ENCODE measurements around the gene ZNF701. TPM values are rescaled to one million over a fixed set of nuclear protein-coding genes. Genes with fewer than 3 reads are reported as not detected.
"Not testable (repeated sequence)": the region's sequence is repeated elsewhere in the genome, so short reads cannot be mapped to it uniquely, and the experiment has no call there.

Gene ZNF701
- total RNA-seq, 1 donor, result 14.5 TPM

DNA sequence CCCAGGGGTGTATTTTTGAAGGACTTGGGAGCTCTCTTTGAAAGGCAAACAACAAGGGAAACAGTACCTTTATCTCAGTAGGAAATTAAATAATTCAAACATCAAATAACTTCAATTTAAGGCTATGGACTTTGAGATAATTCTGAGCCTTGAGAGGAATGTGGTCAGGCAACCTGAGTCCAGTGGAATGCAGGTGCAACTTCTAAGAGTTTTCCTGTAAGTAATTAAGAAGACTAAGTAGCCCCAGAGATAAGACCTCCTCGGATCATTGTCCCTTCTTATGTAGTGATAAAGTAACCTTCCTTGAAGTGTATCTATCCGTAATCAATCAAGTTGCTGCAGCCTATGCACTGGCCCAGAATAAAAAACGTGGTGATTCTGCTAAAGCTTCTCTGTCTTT lies 29.2 kb downstream of the ZNF701 start:
- no peak overlapping the region for H3K4me3 ChIP-seq (ENCODE audit: insufficient read depth, low read length)
- no peaks in the 10 kb centered on the region for H4K20me1 ChIP-seq (ENCODE audit: insufficient read depth, low read length)
- TF ChIP-seq, protein P1, sequence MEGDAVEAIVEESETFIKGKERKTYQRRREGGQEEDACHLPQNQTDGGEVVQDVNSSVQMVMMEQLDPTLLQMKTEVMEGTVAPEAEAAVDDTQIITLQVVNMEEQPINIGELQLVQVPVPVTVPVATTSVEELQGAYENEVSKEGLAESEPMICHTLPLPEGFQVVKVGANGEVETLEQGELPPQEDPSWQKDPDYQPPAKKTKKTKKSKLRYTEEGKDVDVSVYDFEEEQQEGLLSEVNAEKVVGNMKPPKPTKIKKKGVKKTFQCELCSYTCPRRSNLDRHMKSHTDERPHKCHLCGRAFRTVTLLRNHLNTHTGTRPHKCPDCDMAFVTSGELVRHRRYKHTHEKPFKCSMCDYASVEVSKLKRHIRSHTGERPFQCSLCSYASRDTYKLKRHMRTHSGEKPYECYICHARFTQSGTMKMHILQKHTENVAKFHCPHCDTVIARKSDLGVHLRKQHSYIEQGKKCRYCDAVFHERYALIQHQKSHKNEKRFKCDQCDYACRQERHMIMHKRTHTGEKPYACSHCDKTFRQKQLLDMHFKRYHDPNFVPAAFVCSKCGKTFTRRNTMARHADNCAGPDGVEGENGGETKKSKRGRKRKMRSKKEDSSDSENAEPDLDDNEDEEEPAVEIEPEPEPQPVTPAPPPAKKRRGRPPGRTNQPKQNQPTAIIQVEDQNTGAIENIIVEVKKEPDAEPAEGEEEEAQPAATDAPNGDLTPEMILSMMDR (IDR thresholded peaks at IDR 0.05; ENCODE audit: extremely low read depth, low read depth, low read length), result no peak
- H3K27me3 ChIP-seq (ENCODE audit: insufficient read depth, low read length), result no peaks in the 10 kb centered on the region
- H3K4me2 ChIP-seq (ENCODE audit: insufficient read depth, low read length), result no peak overlapping the region
- H2AFZ ChIP-seq (ENCODE audit: low read length), result no peak overlapping the region
- H3K79me2 ChIP-seq (ENCODE audit: insufficient read depth, low read length), result no peaks in the 10 kb centered on the region
- H3K4me1 ChIP-seq (ENCODE audit: insufficient read depth, low read length), result peaks cover 22% of the 10 kb centered on the region
- DNase-seq (ENCODE audit: insufficient read length, low spot score, missing footprints), result no peak
- H3K9me3 ChIP-seq (ENCODE audit: low read depth, low read length), result peaks cover 2% of the 10 kb centered on the region
- H3K36me3 ChIP-seq (ENCODE audit: insufficient read depth, low read length), result peaks cover 14% of the 10 kb centered on the region
- no peak overlapping the region for H3K27ac ChIP-seq (ENCODE audit: low read depth, low read length)

DNA sequence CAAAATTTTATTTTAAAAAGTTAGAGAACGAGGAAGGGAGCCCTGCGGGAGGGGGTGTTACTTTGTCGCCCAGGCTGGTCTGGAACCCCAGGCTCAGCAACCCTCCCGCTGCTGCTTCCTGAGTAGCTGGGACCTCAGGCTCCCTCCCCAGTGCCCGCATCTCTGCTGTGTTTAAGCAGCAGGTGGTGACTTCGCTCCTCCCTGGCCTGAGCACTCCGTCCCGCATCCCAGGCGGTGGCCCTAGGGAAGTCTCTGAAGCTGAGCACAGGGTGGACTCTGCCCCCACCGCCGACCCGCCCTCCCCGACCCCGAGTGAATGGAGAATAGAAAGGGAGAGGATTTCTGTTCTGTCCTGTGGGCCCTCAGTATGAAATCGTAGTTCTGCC lies 30.5 kb downstream of the ZNF701 start:
- Histone ChIP-seq H3K4me1 (ENCODE audit: insufficient read depth, low read length) (peaks cover 22% of the 10 kb centered on the region), H2AFZ (ENCODE audit: low read length) (peak overlapping the region; percentile 77), H3K4me3 (ENCODE audit: insufficient read depth, low read length) (peak overlapping the region; percentile 85), H3K27me3 (ENCODE audit: insufficient read depth, low read length) (no peaks in the 10 kb centered on the region), H3K27ac (ENCODE audit: low read depth, low read length) (peak overlapping the region; percentile 23), H3K9me3 (ENCODE audit: low read depth, low read length) (peaks cover 2% of the 10 kb centered on the region), H3K79me2 (ENCODE audit: insufficient read depth, low read length) (no peaks in the 10 kb centered on the region), H3K4me2 (ENCODE audit: insufficient read depth, low read length) (peak overlapping the region; percentile 96), H3K36me3 (ENCODE audit: insufficient read depth, low read length) (peaks cover 9% of the 10 kb centered on the region), H4K20me1 (ENCODE audit: insufficient read depth, low read length) (no peaks in the 10 kb centered on the region)
- DNase-seq (ENCODE audit: insufficient read length, low spot score, missing footprints), result no peak
- TF ChIP-seq, protein P1 (IDR thresholded peaks at IDR 0.05; ENCODE audit: extremely low read depth, low read depth, low read length), result no peak

DNA sequence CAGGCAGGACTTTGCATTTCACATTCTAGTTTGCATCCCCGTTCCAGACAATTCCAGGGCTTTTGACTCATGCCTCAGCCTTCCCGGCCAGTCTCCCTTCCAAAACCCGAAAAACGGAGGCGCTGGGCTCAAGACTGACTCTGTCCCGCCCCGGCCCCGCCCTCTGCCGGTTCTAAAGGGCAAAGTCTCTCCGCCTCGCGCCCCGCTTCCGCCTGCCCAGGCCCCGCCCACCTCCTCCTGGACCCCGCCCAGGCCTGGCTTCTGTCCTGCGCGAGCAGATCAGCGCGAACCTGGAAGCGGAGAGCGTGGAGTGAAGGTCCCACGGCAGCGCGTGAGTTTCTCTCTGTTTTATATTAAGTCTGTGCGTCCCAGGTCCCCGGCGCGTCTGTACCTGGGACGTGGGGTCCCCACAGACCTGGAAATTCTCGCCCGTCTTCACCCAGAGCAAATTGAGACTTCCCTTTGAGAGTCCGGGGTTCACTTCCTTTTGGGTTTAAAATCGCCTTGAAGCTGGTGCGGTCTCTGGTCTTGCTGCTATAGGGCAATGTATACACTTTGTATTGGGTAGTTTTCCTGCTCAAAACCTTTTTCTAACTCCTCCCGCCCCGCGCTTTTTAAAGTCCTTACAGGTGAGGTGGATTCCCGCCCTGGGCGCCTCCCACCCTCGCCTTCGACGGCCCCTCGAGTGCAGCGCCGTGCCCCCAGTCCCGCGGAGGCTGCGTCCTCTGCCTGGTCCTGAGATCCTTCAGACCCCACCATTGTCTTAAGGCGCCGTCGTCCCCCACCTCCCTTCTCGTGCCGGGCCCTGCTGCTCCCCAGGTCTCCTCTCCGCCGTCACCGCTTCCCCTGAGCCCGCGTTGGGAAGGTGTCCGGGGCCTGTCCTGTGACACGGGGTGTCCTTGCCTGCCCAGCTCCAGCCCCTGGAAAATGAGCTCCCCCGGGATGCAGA lies 31.2 kb downstream of the ZNF701 start:
- Histone ChIP-seq H3K79me2 (ENCODE audit: insufficient read depth, low read length) (no peaks in the 10 kb centered on the region), H3K4me2 (ENCODE audit: insufficient read depth, low read length) (peak overlapping the region; percentile 96), H3K4me1 (ENCODE audit: insufficient read depth, low read length) (peaks cover 22% of the 10 kb centered on the region), H4K20me1 (ENCODE audit: insufficient read depth, low read length) (no peaks in the 10 kb centered on the region), H3K9me3 (ENCODE audit: low read depth, low read length) (peaks cover 2% of the 10 kb centered on the region), H2AFZ (ENCODE audit: low read length) (peak overlapping the region; percentile 92), H3K27me3 (ENCODE audit: insufficient read depth, low read length) (no peaks in the 10 kb centered on the region), H3K4me3 (ENCODE audit: insufficient read depth, low read length) (peak overlapping the region; percentile 85), H3K27ac (ENCODE audit: low read depth, low read length) (peak overlapping the region; percentile 51), H3K36me3 (ENCODE audit: insufficient read depth, low read length) (peaks cover 2% of the 10 kb centered on the region)
- DNase-seq (ENCODE audit: insufficient read length, low spot score, missing footprints), result peak; percentile 97
- TF ChIP-seq, protein P1 (IDR thresholded peaks at IDR 0.05; ENCODE audit: extremely low read depth, low read depth, low read length), result no peak

DNA sequence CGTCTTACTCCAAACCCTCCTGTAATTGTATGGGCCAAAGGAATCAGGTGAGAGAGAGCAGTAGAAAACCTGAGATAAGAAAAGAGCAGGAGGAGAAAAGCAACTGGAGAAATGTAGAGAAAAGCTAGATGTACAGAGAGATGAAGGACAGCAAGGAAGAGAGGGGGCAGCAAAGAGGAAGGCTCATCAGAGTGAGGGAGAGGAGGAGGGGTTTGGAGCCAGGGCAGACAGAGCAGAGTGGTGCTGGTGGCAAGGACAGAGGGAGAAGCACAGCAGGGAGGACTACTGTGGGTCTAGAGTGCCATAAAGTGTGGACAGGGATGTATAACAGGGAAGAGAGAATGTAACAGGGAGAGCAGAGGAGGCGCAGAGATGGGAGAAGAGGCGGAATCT lies 31.9 kb downstream of the ZNF701 start:
- not testable (repeated sequence) for H3K79me2 ChIP-seq (ENCODE audit: insufficient read depth, low read length); H3K36me3 ChIP-seq (ENCODE audit: insufficient read depth, low read length); H3K27ac ChIP-seq (ENCODE audit: low read depth, low read length); H3K27me3 ChIP-seq (ENCODE audit: insufficient read depth, low read length); H3K9me3 ChIP-seq (ENCODE audit: low read depth, low read length); H4K20me1 ChIP-seq (ENCODE audit: insufficient read depth, low read length); H2AFZ ChIP-seq (ENCODE audit: low read length); DNase-seq (ENCODE audit: insufficient read length, low spot score, missing footprints)
- Histone ChIP-seq H3K4me3 (ENCODE audit: insufficient read depth, low read length) (peak overlapping the region; percentile 85), H3K4me1 (ENCODE audit: insufficient read depth, low read length) (peaks cover 22% of the 10 kb centered on the region), H3K4me2 (ENCODE audit: insufficient read depth, low read length) (peak overlapping the region; percentile 96)

All from osteoblast (primary cell).